ENCODE results near the gene LLGL2. TPM values are rescaled to one million over a fixed set of nuclear protein-coding genes. Genes with fewer than 3 reads are reported as not detected.
A peak's percentile ranks its signal among the peaks of the same experiment; 100 is the strongest.

Gene LLGL2
- total and polyA plus RNA-seq, 2 donors (not counting 1 experiment from before 2014, with no cell fraction given), result 0.03 to 0.33 TPM

DNA sequence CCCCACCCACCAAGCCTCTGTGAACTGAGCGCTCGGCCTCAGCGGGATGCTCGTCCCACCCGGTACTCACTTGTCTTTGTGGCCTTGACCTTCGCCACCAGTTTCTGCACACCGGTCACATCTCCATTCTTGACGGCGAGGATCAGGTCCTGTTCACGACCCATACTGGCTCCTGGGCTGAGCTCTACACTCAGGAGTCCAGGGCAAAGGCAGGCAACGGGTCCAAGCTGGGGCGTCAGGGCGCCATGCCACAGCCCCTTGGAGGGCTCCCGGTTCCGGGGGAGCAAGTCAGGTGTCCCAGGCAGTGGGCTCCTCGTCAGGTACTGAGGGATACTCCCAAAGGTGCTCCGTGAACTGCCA, 11.9 kb upstream of the LLGL2 start:
- Histone ChIP-seq H3K9ac (ENCODE audit: insufficient read depth, low read length) (no peak overlapping the region), H3K36me3 (ENCODE audit: control insufficient read depth, insufficient read depth, low read length) (peaks cover 1% of the 10 kb centered on the region), H3K27me3 (ENCODE audit: control insufficient read depth, insufficient read depth, low read length) (no peaks in the 10 kb centered on the region), H2AFZ (ENCODE audit: low read length) (no peak overlapping the region), H3K9me3 (ENCODE audit: control insufficient read depth, insufficient read depth, low read depth, low read length) (no peaks in the 10 kb centered on the region), H3K27ac (ENCODE audit: insufficient read depth, low read length) (no peak overlapping the region), H3K4me1 (ENCODE audit: control insufficient read depth, extremely low read depth, insufficient read depth, low read length) (peaks cover 3% of the 10 kb centered on the region), H3K79me2 (ENCODE audit: control insufficient read depth, insufficient read depth, low read length) (peaks cover 2% of the 10 kb centered on the region), H3K4me3 (replicated peaks in 1 of 4; ENCODE audit: control extremely low read depth in 1 of 4, insufficient read depth in 1 of 4, low read depth in 3 of 4, low read length in 4 of 4) (peak overlapping the region in 1 of 4 experiments; percentile 87), H4K20me1 (ENCODE audit: control insufficient read depth, extremely low read depth, insufficient read depth, low read length) (no peaks in the 10 kb centered on the region), H3K4me2 (ENCODE audit: extremely low read depth, insufficient read depth, low read length) (no peak overlapping the region)
- no peak for DNase-seq (ENCODE audit: low read depth in 2 of 2)
- no peak for TF ChIP-seq EZH2 (IDR thresholded peaks at IDR 0.05; ENCODE audit: low read length, missing control alignments)
- TF ChIP-seq, protein P1, sequence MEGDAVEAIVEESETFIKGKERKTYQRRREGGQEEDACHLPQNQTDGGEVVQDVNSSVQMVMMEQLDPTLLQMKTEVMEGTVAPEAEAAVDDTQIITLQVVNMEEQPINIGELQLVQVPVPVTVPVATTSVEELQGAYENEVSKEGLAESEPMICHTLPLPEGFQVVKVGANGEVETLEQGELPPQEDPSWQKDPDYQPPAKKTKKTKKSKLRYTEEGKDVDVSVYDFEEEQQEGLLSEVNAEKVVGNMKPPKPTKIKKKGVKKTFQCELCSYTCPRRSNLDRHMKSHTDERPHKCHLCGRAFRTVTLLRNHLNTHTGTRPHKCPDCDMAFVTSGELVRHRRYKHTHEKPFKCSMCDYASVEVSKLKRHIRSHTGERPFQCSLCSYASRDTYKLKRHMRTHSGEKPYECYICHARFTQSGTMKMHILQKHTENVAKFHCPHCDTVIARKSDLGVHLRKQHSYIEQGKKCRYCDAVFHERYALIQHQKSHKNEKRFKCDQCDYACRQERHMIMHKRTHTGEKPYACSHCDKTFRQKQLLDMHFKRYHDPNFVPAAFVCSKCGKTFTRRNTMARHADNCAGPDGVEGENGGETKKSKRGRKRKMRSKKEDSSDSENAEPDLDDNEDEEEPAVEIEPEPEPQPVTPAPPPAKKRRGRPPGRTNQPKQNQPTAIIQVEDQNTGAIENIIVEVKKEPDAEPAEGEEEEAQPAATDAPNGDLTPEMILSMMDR (conservative IDR thresholded peaks at IDR 0.05 in 1 of 2, IDR thresholded peaks at IDR 0.05 in 1 of 2; ENCODE audit: low read depth in 1 of 2, low read length in 2 of 2), result no peak

DNA sequence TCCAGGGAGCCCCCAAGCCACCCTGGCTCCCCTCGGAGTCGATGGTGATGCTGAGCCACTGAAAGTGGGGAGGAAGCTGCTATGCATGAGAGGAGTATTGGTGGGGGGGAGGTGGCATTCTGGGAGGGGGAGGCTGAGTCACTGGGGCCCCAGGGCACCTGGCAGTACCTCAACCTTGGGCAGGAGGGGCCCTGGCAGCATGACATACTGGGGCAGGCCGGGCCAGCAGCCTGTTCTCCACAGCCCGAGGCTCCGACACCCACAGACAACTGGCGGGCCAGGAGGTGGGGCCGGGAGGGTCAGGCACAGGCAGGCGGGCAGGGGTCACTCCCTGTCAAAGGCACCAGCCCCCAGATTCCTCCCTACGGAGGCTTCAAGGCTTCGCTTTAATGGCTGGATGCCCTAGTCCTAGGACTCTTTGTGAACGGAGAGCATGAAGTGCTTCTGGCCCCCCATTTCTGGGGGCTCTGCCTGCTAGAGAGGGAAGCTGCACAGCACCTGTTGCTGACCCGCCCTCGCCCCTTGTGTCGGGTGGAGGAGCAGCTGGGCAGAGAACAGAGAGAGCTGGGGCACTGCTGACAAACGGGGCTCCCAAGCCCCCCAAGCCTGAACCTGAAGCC, 11.1 kb upstream of the LLGL2 start:
- no peaks in the 10 kb centered on the region for H3K27me3 ChIP-seq (ENCODE audit: control insufficient read depth, insufficient read depth, low read length)
- H3K4me1 ChIP-seq (ENCODE audit: control insufficient read depth, extremely low read depth, insufficient read depth, low read length), result peaks cover 3% of the 10 kb centered on the region
- peaks cover 2% of the 10 kb centered on the region for H3K79me2 ChIP-seq (ENCODE audit: control insufficient read depth, insufficient read depth, low read length)
- peak overlapping the region; percentile 42 for H3K27ac ChIP-seq (ENCODE audit: insufficient read depth, low read length)
- no peak for DNase-seq (ENCODE audit: low read depth in 2 of 2)
- no peaks in the 10 kb centered on the region for H4K20me1 ChIP-seq (ENCODE audit: control insufficient read depth, extremely low read depth, insufficient read depth, low read length)
- TF ChIP-seq, protein P1 (conservative IDR thresholded peaks at IDR 0.05 in 1 of 2, IDR thresholded peaks at IDR 0.05 in 1 of 2; ENCODE audit: low read depth in 1 of 2, low read length in 2 of 2), result no peak
- TF ChIP-seq EZH2 (IDR thresholded peaks at IDR 0.05; ENCODE audit: low read length, missing control alignments), result no peak
- H3K9me3 ChIP-seq (ENCODE audit: control insufficient read depth, insufficient read depth, low read depth, low read length), result no peaks in the 10 kb centered on the region
- H2AFZ ChIP-seq (ENCODE audit: low read length), result no peak overlapping the region
- H3K4me2 ChIP-seq (ENCODE audit: extremely low read depth, insufficient read depth, low read length), result peak overlapping the region; percentile 91
- H3K9ac ChIP-seq (ENCODE audit: insufficient read depth, low read length), result peak overlapping the region; percentile 65
- H3K36me3 ChIP-seq (ENCODE audit: control insufficient read depth, insufficient read depth, low read length), result peaks cover 1% of the 10 kb centered on the region
- peak overlapping the region; percentile 70 to 87 (median 76) for H3K4me3 ChIP-seq (replicated peaks in 1 of 4; ENCODE audit: control extremely low read depth in 1 of 4, insufficient read depth in 1 of 4, low read depth in 3 of 4, low read length in 4 of 4)

GRCh38 chr17:75514919-75515495, 10.5 kb upstream of the LLGL2 start:
- Histone ChIP-seq H3K36me3 (ENCODE audit: control insufficient read depth, insufficient read depth, low read length) (peaks cover 1% of the 10 kb centered on the region), H3K9ac (ENCODE audit: insufficient read depth, low read length) (peak overlapping the region; percentile 65), H3K4me1 (ENCODE audit: control insufficient read depth, extremely low read depth, insufficient read depth, low read length) (peaks cover 3% of the 10 kb centered on the region), H4K20me1 (ENCODE audit: control insufficient read depth, extremely low read depth, insufficient read depth, low read length) (no peaks in the 10 kb centered on the region), H3K4me3 (replicated peaks in 1 of 4; ENCODE audit: control extremely low read depth in 1 of 4, insufficient read depth in 1 of 4, low read depth in 3 of 4, low read length in 4 of 4) (peak overlapping the region; percentile 70 to 87 (median 76)), H3K4me2 (ENCODE audit: extremely low read depth, insufficient read depth, low read length) (peak overlapping the region; percentile 91), H3K9me3 (ENCODE audit: control insufficient read depth, insufficient read depth, low read depth, low read length) (no peaks in the 10 kb centered on the region), H3K27me3 (ENCODE audit: control insufficient read depth, insufficient read depth, low read length) (no peaks in the 10 kb centered on the region), H3K79me2 (ENCODE audit: control insufficient read depth, insufficient read depth, low read length) (peaks cover 2% of the 10 kb centered on the region), H3K27ac (ENCODE audit: insufficient read depth, low read length) (peak overlapping the region; percentile 42), H2AFZ (ENCODE audit: low read length) (peak overlapping the region; percentile 23)
- DNase-seq (ENCODE audit: low read depth in 2 of 2), result peak in 1 of 2 donors; percentile 32
- TF ChIP-seq, protein P1 (conservative IDR thresholded peaks at IDR 0.05 in 1 of 2, IDR thresholded peaks at IDR 0.05 in 1 of 2; ENCODE audit: low read depth in 1 of 2, low read length in 2 of 2), result no peak
- no peak for TF ChIP-seq EZH2 (IDR thresholded peaks at IDR 0.05; ENCODE audit: low read length, missing control alignments)
